ENCODE measurements around the gene ORC3.
"Not testable (repeated sequence)": the region's sequence is repeated elsewhere in the genome, so short reads cannot be mapped to it uniquely, and the experiment has no call there.

The ORC3 gene

DNA sequence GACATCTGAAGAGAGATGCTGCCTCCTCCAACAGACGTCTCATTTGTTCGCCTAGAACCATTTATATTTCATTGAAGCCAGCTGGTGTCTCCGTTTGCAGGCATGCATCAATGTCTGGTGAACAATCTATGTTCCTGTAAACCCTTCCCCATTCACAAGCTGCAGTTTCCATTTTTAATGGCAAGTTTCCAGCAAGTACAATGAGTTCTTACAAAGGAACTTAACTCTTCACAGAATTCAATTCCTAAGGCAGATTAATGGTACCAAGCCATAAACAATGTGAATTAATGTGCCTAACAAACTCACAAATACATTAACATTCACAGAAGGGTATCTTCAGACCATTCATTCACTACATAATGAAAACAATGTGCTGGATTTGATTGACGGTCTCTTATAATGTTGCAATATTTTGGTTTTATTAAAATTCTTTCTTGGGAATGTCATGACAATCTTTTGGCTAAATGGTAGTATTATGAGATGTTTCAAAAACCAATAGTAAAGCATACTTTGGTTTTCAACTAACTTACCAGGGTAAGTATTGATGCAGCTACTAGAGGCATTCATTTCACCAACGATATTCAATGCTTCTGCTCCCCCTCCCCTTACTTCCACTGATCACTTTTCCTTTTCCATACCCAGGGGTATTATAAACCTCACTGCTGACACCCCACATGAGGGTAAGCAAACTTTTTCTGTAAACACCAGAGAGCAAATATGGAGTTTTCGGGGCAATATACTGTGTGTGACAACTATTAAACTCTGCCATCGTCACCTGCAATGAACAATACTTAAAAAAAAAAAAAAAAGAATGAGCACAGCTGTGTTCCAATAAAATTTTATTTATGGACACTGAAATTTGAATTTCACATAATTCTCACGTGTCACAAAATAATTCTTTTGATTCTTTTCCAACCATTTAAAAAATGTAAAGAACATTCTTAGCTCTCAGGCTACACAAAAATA, 107.9 kb downstream of the ORC3 start:
- no peak for DNase-seq (ENCODE audit: low spot score)

DNA sequence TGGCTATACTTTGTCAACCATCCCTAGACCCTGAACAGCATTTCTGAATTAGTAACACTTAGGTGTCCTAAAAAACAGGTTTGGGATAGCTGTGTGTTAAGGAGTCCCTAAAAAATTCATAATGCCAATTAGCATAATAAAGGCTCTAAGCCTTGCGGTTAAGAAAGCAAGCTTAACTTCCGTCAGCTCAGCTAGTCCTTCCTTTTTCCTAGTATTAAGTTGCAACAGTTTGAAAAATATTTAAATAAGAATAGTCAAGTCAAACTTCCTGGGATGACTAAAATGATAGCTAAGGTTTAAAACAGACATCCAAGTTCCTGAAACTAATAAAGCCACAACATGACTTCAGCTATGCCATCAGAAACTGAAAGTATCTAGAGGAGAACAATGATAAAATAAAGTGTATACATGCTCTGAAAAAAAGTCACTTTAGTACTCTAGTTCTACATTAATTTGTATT, 108.6 kb downstream of the ORC3 start:
- peak; percentile 48 for DNase-seq (ENCODE audit: low spot score)

DNA sequence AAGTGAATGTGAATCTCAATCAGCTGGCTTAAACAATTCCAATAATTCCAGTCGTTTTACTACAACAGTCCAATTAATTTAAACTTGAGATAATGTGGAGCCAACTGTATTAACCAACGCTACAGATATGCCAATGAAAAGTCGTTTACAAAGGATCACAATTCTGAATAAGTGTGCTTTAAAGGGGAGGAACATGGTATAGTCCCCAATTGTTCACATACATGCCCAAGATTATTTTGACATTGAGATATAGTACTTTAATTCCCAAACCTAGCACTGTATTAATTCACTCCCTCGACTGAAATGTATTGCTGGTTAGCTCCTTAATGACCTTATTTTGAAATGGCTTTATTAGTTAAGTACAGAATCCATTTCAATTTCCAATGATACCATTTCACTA, 109.6 kb downstream of the ORC3 start:
- no peak for DNase-seq (ENCODE audit: low spot score)

DNA sequence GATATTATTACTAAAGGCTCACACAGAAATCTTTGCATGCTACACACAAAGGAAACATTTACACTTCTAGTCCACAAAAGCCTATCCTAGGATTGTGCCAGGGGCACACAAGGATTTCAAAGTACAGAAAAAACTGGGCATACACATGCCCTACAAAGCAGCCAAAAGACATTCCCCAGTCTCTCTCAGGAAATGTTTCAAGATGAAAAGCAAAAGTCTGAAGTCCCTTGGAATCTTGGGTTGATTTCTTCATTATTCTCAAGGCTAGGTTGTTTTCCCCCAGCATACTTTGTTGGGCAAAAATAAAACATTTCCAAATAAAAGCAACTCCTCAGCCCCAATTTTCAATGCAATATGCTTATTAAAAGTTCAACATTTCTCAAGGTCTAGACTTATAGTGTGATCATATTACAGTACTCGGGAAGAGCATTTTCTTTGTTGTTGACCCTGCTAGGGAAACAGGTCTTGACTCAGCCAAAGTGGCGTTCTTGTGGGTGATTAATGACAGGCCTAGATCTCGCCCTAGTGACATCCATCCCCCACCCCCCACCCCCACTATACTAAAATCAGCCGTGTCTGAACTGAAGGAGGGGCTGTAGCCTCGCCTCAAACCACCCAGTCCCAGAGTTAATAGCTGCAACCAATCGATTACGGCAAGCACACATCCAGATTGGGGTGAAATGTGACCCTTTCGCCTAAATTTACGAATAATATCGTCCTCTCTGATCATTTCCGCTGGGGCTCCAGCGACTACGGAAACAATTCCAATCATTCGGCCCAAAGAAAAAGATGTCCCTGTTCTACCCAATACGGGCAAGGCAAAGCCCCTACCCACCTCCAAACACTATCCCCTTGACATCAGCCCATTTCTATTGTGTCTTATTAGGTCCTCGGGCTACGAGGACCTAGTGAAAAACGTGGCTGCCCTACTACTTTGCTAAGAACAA, 110.7 kb downstream of the ORC3 start:
- peak; percentile 70 for DNase-seq (ENCODE audit: low spot score)

DNA sequence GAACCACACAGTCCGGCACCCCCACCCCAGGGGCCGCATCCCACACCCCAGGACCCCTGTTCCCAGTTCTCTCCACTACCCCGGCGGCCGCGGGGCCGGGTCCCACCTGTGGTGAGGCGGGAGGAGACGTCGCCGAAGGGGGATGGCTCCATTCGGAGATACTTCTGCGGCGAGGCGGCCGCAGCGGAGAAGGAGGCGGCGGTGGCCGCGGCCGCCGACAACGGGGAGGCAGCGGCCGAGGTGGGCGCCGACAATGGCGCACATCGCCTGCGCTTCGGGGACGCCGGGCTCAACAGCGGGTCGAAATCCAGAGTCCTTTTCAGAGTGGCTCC, 111.4 kb downstream of the ORC3 start:
- DNase-seq (ENCODE audit: low spot score), result no peak

DNA sequence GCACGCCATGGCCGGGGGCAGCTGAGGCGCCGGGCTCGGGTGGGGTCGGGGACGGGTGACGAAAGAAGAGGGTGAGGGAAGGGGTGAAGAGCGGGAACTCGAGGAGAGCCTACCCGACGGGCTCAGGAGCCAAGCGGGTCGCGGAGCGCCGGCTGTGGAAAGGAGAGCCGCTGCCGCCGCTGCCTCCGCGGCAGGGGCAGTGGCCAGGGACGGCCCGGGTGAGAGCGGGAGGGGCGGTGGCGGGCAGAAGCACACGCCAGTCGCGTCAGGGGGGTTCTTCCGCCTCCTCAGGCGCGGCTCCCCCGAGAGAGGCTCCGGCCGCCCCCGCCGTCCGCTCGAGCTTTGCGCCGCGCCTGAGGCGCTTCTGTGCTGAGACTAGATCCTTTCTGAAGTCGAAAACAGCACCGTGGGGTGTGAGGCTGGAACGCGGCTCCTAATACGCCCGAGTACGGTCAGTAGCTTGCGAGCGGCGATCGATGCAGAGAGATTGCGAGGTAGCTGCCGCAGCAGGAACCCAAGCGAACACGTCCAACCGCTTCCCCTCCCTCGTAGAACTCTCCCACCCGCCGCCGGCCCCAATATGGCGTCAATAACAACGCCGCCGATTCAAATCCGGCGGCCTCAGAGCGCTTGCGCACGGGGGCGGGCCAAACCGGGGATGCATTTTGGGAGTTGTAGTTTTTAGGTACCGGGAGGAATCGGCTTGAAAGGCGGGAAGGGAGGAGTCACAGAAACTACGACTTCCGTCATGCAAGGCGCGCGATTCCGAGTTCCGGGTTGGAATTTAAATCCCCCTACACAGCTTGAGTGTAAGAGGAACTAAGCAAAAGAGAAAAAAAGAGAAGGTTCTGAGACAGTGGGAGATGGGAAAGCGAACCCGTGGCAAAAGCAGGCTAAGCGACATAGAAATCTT, 112.0 kb downstream of the ORC3 start, which contains the start of gene AKIRIN2:
Gene AKIRIN2, minus strand, starts transcription at position 558 of the 913 bp plus-strand sequence. Its CDS starts 549 bp downstream, at position 9.
- peak; percentile 98 for DNase-seq (ENCODE audit: low spot score)

DNA sequence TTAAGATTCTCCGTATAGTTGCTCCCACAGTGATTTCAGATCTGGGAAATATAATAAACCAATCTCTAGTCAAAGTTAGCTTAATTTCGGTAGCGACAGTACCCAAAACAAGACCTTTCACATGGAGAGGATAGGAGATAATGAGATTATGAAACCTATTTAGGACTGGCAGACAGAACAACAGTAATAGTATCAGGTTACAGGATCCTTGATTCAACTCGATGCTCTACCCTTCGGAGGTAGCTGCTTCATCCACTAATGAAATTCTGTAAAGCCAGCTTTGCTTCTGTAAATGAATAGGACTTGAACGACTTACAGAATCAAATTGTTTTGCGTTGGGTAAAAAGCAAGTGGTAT, 112.6 kb downstream of the ORC3 start:
- DNase-seq (ENCODE audit: low spot score), result no peak

DNA sequence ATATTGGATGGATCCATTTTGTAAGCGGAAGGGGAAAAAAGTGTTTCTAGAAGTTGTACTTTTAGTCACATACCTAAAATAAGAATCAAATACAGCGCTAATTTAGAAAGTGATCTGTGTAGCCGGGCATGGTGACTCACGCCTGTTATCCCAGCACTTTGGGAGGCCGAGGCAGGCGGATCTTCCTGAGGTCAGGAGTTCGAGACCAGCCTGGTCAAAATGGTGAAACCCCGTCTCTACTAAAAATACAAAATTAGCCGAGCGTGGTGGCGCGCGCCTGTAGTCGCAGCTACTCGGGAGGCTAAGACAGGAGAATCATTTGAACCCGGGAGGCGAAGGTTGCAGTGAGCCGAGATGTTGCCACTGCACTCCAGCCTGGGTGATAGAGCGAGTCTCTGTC, 113.1 kb downstream of the ORC3 start:
- not testable (repeated sequence) for DNase-seq (ENCODE audit: low spot score)

DNA sequence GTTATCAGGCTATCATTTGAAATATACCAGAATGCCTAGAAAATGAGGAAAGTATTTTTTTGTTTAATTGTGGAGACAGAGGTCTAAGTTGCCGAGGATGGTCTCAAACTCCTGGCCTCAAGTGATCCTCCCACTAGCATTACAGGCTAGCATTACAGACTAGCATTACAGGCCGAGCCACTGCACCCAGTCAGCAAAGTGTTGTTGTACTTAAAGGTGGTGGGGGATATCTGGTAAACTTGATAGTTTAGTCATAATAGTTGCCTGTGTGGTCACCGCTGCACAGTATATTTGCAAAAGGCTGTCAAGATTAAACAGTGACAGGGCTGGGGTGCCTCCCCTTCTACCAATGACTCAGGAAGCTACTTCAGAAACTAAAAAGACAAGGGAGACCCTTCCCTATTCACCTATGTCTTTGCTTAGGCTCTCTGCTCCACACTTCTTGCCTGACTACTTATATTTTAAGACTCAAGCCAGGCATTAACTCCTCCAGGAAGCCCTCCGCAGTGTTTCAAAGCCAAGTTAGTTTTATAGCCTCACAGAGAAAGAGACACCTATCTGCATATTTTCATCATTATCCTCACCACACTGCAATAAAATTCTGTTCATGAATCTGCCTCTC, 115.2 kb downstream of the ORC3 start:
- peak; percentile 31 for DNase-seq (ENCODE audit: low spot score)

DNA sequence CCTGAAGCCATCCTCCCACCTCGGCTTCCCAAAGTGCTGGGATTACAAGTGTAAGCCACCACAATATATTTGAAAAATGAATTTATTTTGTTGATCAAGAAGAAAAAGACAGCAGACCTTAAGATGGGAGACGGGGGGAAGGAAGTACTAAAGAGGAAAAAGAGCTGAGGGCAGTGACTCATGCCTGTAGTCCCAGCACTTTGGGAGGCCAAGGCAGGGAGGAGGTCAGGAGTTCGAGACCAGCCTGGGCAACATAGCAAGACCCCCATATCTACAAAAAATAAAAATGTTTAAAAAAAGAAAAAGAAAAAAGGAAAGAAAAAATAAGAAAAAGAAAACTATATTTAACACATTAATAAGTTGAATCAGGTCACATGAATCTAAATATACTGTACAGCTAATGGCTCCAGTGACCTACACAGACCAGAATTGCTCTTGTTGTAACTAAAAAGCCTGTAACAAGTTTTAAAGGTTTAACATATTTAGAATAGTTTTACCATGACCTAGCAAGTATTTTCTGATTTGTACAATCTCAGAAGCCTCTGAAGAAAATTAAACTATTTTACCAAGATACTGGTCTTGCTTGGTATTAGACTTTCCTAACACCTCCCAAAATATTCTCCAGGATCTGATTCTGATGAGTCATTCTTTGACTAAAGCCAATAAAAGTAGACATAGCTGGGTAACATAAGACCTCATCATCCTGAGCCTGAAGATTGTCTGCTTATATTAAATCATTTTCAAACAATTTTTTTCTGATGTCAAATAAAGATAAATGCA, 116.4 kb downstream of the ORC3 start:
- no peak for DNase-seq (ENCODE audit: low spot score)

DNA sequence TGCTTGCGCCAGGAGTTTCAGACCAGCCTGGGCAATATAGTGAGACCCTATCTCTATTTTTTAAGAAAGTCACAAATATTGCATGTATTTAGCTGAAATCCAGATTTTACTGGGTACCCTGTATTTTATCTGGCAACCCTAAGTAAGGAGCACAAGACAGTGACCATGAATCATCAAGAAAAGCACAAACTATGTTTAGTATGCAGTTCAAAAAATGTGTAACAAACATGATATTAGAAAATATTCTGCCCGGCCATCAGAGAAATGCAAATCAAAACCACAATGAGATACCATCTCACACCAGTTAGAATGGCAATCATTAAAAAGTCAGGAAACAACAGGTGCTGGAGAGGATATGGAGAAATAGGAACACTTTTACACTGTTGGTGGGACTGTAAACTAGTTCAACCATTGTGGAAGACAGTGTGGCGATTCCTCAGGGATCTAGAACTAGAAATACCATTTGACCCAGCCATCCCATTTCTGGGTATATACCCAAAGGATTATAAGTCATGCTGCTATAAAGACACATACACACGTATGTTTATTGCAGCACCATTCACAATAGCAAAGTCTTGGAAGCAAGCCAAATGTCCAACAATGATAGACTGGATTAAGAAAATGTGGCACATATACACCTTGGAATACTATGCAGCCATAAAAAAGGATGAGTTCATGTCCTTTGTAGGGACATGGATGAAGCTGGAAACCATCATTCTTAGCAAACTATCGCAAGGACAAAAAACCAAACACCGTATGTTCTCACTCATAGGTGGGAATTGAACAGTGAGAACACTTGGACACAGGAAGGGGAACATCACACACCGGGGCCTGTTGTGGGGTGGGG, 118.9 kb downstream of the ORC3 start:
- DNase-seq (ENCODE audit: low spot score), result not testable (repeated sequence)

DNA sequence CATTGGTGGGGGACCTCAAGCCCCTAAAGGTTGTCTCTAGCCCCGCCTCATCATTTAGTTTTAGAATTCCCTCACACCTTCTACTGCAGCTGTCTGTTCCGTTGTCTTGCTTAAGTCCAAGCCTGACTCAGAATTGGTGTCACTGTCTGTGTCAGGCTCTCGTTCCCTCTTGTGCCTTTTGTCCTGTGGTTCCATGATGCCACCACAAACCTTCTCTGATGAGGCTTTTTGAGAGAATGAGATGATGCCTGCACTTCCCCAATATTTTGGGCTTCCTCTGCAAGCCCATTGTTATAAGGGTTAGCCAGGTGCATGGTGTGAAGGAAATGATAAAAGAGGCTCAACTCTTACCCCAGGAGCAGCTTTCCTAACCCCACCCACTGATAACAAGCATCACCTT, 120.2 kb downstream of the ORC3 start:
- no peak for DNase-seq (ENCODE audit: low spot score)

DNA sequence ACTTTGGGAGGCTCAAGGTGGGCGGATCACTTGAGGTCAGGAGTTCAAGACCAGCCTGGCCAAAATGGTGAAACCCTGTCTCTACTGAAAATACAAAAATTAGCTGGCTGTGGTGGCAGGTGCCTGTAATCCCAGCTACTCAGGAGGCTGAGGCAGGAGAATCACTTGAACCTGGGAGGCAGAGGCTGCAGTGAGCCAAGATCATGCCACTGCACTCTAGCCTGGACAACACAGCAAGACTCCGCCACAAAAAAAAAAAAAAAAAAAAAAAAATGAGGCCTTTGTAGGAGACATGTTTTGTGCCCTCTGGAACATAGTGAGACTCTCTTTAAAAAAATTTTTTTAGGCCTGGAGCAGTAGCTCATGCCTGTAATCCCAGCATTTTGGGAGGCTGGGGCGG, 122.8 kb downstream of the ORC3 start:
- DNase-seq (ENCODE audit: low spot score), result not testable (repeated sequence)

DNA sequence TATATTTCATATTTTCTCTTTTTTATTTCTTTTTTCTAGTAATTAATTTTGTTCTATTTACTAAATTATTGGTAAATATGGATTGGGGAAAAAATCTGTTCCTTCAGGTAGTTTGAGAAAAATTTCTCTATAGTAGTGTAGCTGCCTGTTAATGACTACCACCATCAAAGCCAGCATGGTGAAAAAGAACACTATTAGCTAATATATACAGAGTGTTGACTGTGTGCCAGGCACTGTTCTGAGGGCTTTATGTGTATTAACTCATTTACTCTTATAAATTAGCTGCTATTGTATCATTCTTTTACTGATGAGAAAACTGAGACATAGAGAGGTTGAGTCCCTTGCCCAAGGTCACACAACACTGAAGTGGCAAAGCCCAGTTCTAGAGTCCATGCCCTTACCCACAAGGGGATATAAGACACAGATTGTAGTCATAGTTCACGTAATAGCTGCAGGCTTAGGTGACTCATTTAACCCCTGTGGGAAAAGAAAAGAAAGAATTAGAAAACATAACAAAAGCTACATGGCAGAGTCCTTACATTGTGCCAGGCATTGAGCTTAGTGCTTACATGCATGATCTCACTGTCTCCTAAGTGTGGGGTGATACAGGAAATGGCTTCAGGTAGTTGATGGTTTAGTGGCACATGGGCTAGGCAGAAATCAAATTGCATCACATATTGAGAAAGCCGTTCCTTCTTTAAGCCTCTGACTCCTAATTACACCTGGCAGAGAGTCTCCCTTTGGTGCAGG, 124.3 kb downstream of the ORC3 start:
- no peak for DNase-seq (ENCODE audit: low spot score)

All from CD4-positive, alpha-beta T cell treated with Interleukin-15 for 4 hours (primary cell).